Measurements from ENCODE around the gene TRIM2.

TRIM2 gene

GRCh38 chr4:153369021-153369420, 164.8 kb downstream of the TRIM2 start:
- no peak overlapping the region for H3K4me3 ChIP-seq (ENCODE audit: low read length)
- no peak overlapping the region for H3K27ac ChIP-seq (ENCODE audit: low read length)
- H3K36me3 ChIP-seq (ENCODE audit: control insufficient read depth, low read depth, low read length): peaks cover 35% of the 10 kb centered on the region
- H3K9me3 ChIP-seq (ENCODE audit: control insufficient read depth, low read depth, low read length): peaks cover 4% of the 10 kb centered on the region
- H3K4me1 ChIP-seq (ENCODE audit: control insufficient read depth, low read depth, low read length): no peaks in the 10 kb centered on the region
- no peaks in the 10 kb centered on the region for H3K27me3 ChIP-seq (ENCODE audit: control insufficient read depth, insufficient read depth, low read length)
- H3K9ac ChIP-seq (ENCODE audit: low read length): no peak overlapping the region

GRCh38 chr4:153371701-153372234, 167.5 kb downstream of the TRIM2 start:
- no peaks in the 10 kb centered on the region for H3K27me3 ChIP-seq (ENCODE audit: control insufficient read depth, insufficient read depth, low read length)
- H3K4me1 ChIP-seq (ENCODE audit: control insufficient read depth, low read depth, low read length): no peaks in the 10 kb centered on the region
- H3K4me3 ChIP-seq (ENCODE audit: low read length): no peak overlapping the region
- H3K9me3 ChIP-seq (ENCODE audit: control insufficient read depth, low read depth, low read length): peaks cover 4% of the 10 kb centered on the region
- H3K36me3 ChIP-seq (ENCODE audit: control insufficient read depth, low read depth, low read length): peaks cover 34% of the 10 kb centered on the region
- H3K27ac ChIP-seq (ENCODE audit: low read length): no peak overlapping the region
- no peak overlapping the region for H3K9ac ChIP-seq (ENCODE audit: low read length)

GRCh38 chr4:153372967-153373562, 168.8 kb downstream of the TRIM2 start:
- H3K9me3 ChIP-seq (ENCODE audit: control insufficient read depth, low read depth, low read length): peaks cover 4% of the 10 kb centered on the region
- no peaks in the 10 kb centered on the region for H3K4me1 ChIP-seq (ENCODE audit: control insufficient read depth, low read depth, low read length)
- peaks cover 32% of the 10 kb centered on the region for H3K36me3 ChIP-seq (ENCODE audit: control insufficient read depth, low read depth, low read length)
- no peak overlapping the region for H3K4me3 ChIP-seq (ENCODE audit: low read length)
- no peak overlapping the region for H3K27ac ChIP-seq (ENCODE audit: low read length)
- no peak overlapping the region for H3K9ac ChIP-seq (ENCODE audit: low read length)
- H3K27me3 ChIP-seq (ENCODE audit: control insufficient read depth, insufficient read depth, low read length): no peaks in the 10 kb centered on the region

- H3K9me3 ChIP-seq (ENCODE audit: control insufficient read depth, low read depth, low read length): peaks cover 4% of the 10 kb centered on the region
- no peaks in the 10 kb centered on the region for H3K27me3 ChIP-seq (ENCODE audit: control insufficient read depth, insufficient read depth, low read length)
- H3K4me1 ChIP-seq (ENCODE audit: control insufficient read depth, low read depth, low read length): no peaks in the 10 kb centered on the region
- no peak overlapping the region for H3K9ac ChIP-seq (ENCODE audit: low read length)
- H3K4me3 ChIP-seq (ENCODE audit: low read length): no peak overlapping the region
- H3K27ac ChIP-seq (ENCODE audit: low read length): no peak overlapping the region
- peaks cover 26% of the 10 kb centered on the region for H3K36me3 ChIP-seq (ENCODE audit: control insufficient read depth, low read depth, low read length)
Measured at GRCh38 chr4:153374442-153374841, 170.2 kb downstream of the TRIM2 start.

GRCh38 chr4:153375303-153375702, 171.1 kb downstream of the TRIM2 start:
- peaks cover 4% of the 10 kb centered on the region for H3K9me3 ChIP-seq (ENCODE audit: control insufficient read depth, low read depth, low read length)
- H3K9ac ChIP-seq (ENCODE audit: low read length): no peak overlapping the region
- H3K4me3 ChIP-seq (ENCODE audit: low read length): no peak overlapping the region
- H3K27ac ChIP-seq (ENCODE audit: low read length): no peak overlapping the region
- H3K27me3 ChIP-seq (ENCODE audit: control insufficient read depth, insufficient read depth, low read length): no peaks in the 10 kb centered on the region
- no peaks in the 10 kb centered on the region for H3K4me1 ChIP-seq (ENCODE audit: control insufficient read depth, low read depth, low read length)
- peaks cover 22% of the 10 kb centered on the region for H3K36me3 ChIP-seq (ENCODE audit: control insufficient read depth, low read depth, low read length)

GRCh38 chr4:153383131-153383530, 178.9 kb downstream of the TRIM2 start:
- H3K9me3 ChIP-seq (ENCODE audit: control insufficient read depth, low read depth, low read length): no peaks in the 10 kb centered on the region
- H3K9ac ChIP-seq (ENCODE audit: low read length): no peak overlapping the region
- H3K4me1 ChIP-seq (ENCODE audit: control insufficient read depth, low read depth, low read length): no peaks in the 10 kb centered on the region
- H3K27me3 ChIP-seq (ENCODE audit: control insufficient read depth, insufficient read depth, low read length): no peaks in the 10 kb centered on the region
- H3K27ac ChIP-seq (ENCODE audit: low read length): no peak overlapping the region
- H3K36me3 ChIP-seq (ENCODE audit: control insufficient read depth, low read depth, low read length): no peaks in the 10 kb centered on the region
- H3K4me3 ChIP-seq (ENCODE audit: low read length): no peak overlapping the region

- Histone ChIP-seq H3K36me3 (ENCODE audit: control insufficient read depth, low read depth, low read length) (no peaks in the 10 kb centered on the region), H3K27ac (ENCODE audit: low read length) (no peak overlapping the region), H3K9me3 (ENCODE audit: control insufficient read depth, low read depth, low read length) (no peaks in the 10 kb centered on the region), H3K9ac (ENCODE audit: low read length) (no peak overlapping the region), H3K4me1 (ENCODE audit: control insufficient read depth, low read depth, low read length) (no peaks in the 10 kb centered on the region), H3K27me3 (ENCODE audit: control insufficient read depth, insufficient read depth, low read length) (no peaks in the 10 kb centered on the region), H3K4me3 (ENCODE audit: low read length) (no peak overlapping the region)
Measured at GRCh38 chr4:153384160-153384559, 179.9 kb downstream of the TRIM2 start.

GRCh38 chr4:153385784-153386183, 181.5 kb downstream of the TRIM2 start:
- H3K4me3 ChIP-seq (ENCODE audit: low read length): no peak overlapping the region
- H3K9ac ChIP-seq (ENCODE audit: low read length): no peak overlapping the region
- no peaks in the 10 kb centered on the region for H3K4me1 ChIP-seq (ENCODE audit: control insufficient read depth, low read depth, low read length)
- no peaks in the 10 kb centered on the region for H3K36me3 ChIP-seq (ENCODE audit: control insufficient read depth, low read depth, low read length)
- no peaks in the 10 kb centered on the region for H3K27me3 ChIP-seq (ENCODE audit: control insufficient read depth, insufficient read depth, low read length)
- H3K27ac ChIP-seq (ENCODE audit: low read length): no peak overlapping the region
- H3K9me3 ChIP-seq (ENCODE audit: control insufficient read depth, low read depth, low read length): no peaks in the 10 kb centered on the region

- Histone ChIP-seq H3K9ac (ENCODE audit: low read length) (no peak overlapping the region), H3K36me3 (ENCODE audit: control insufficient read depth, low read depth, low read length) (no peaks in the 10 kb centered on the region), H3K4me3 (ENCODE audit: low read length) (no peak overlapping the region), H3K27me3 (ENCODE audit: control insufficient read depth, insufficient read depth, low read length) (no peaks in the 10 kb centered on the region), H3K27ac (ENCODE audit: low read length) (no peak overlapping the region), H3K4me1 (ENCODE audit: control insufficient read depth, low read depth, low read length) (no peaks in the 10 kb centered on the region), H3K9me3 (ENCODE audit: control insufficient read depth, low read depth, low read length) (no peaks in the 10 kb centered on the region)
Measured at GRCh38 chr4:153387981-153388380, 183.7 kb downstream of the TRIM2 start.
